Gastrocnemius medialis (tissue), 4 donors: Measurements from ENCODE around the gene PPIL1.

ENCODE experiments used
- CTCF ChIP-seq, 5 experiments: fragments of 450-650 bp in 3 of 5; fragments of 200-600 bp in 2 of 5; sonication (generic) in 2 of 5; IDR thresholded peaks in 4 of 5; conservative IDR thresholded peaks in 1 of 5; 1 replicate in 4 of 5; 2 replicates in 1 of 5; pipeline ENCODE4 v1.5.1; 2016 to 2019; ENCODE audit warnings: antibody characterized with exemption in 5 of 5, mild to moderate bottlenecking in 3 of 5, moderate library complexity in 3 of 5
- POLR2A ChIP-seq, 2 donors: fragments of 450-650 bp; IDR thresholded peaks; one replicate each; pipeline ENCODE4 v1.6.1; 2017; ENCODE audit warnings: antibody characterized with exemption in 2 of 2, mild to moderate bottlenecking in 2 of 2, moderate library complexity in 2 of 2

DNA sequence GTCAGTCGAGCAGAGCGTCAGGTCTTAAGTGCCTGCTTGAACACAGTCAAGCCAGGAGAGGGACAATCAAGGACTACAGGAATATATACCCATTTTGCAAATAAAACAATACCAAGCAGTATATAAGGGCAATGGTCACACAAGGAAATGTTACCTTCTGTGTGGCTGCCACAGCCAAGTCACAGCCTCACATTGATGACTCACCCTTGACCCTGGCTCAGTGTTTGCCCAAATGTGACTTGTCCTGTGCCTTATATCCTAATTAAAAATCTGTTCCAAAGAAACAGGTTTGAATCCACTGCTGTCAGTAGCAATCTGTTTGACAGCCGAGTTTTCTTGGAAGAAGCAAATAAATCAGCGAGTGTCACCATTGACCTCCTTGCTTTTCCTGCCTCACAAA, 45.4 kb upstream of the PPIL1 start:
- TF ChIP-seq CTCF (IDR thresholded peaks at IDR 0.05 in 4 of 5, conservative IDR thresholded peaks at IDR 0.05 in 1 of 5): no peak
- no peak for TF ChIP-seq POLR2A (IDR thresholded peaks at IDR 0.05)
